Dedifferentiated amniotic fluid mesenchymal stem cell (primary cell): ENCODE data around the gene TAMALIN.

Source experiments
- DNase-seq: peaks from one replicate; pipeline ENCODE4 v3.0.0-alpha.2; 2016; ENCODE audit errors: extremely low spot score

The TAMALIN gene

DNA sequence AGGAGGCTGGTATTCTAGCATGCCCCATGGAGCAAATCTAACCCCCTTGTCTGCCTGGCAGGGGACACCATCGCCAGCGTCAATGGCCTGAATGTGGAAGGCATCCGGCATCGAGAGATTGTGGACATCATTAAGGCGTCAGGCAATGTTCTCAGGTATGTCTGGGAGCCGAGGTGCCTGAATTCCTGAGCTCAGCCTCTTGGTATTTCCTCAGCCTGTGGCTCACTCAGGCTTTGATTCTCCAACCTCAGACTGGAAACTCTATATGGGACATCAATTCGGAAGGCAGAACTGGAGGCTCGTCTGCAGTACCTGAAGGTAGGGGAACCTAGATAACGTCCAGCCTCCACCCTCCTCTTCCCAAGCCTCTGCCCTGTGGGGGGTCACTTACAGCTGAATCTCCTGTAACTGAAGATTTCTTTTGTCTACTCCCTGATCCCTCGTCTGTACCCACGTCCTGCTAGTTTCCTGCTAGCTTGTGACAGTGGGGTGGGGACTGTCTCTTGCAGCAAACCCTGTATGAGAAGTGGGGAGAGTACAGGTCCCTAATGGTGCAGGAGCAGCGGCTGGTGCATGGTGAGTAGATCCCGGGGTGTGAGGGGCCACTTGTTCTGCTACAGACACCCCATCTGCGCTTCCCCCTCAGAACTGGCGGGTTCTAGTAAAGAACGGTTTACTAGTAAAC, 7.0 kb downstream of the TAMALIN start:
- no peak for DNase-seq

DNA sequence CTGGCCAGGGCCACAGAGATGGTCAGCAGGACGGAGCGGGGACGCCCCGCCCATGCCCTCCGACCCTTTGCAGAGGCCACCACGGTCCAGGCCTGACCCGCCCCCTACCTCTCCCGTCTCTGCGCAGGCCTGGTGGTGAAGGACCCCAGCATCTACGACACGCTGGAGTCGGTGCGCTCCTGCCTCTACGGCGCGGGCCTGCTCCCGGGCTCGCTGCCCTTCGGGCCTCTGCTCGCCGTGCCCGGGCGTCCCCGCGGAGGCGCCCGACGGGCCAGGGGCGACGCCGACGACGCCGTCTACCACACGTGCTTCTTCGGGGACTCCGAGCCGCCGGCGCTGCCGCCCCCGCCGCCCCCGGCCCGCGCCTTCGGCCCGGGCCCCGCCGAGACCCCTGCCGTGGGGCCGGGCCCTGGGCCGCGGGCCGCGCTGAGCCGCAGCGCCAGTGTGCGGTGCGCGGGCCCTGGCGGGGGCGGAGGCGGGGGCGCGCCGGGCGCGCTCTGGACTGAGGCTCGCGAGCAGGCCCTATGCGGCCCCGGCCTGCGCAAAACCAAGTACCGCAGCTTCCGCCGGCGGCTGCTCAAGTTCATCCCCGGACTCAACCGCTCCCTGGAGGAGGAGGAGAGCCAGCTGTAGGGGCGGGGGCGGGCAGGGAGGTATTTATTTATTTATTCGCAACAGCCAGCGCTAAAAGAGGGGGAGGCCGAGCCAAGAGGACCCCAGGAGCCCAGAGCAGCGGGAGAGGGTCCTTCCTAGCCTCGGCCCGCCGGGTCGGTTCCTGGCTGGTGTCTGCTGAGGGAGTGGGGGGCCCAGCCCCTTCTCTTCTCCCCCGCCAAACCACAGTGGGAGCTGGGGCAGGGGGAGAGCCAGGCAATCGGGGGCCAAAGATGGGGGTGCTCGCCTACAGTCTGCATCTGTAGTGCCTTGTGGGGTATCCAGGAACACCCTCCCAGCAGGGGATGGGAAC, 8.1 kb downstream of the TAMALIN start:
- DNase-seq, result no peak

GRCh38 chr12:52015532-52016041, 8.8 kb downstream of the TAMALIN start:
- DNase-seq, result no peak

- no peak for DNase-seq
Observed at GRCh38 chr12:52018433-52019112, 11.8 kb downstream of the TAMALIN start.

DNA sequence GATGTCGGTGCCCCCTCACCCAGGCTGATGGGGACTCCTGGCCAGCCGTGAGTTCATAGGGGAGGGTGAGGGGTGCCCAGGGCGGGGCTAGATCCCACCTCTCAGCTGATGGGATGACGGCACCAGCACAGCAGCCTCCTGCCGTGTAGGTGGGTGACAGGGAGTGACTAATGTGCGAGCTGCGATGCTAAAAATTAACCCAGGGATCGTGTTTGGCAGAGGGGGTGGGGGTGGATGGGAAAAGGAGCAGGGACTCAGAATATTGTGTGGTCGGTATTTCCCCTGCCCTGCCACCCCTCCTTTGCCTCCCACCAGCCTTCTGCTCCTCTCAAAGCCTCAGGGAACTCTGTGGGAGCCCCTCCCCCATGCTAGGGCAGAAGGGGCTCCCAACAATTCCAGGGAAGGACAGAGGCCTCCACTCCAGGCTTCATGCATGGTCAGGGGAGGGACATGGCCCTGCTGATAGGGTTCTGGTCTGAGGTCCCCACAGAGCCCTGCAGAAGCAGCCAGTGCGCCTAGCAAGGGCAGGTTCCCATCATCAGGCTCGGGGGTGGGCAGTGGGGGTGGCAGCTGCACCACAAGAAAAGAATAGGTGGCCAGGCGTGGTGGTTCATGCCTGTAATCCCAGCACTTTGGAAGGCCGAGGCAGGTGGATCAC, 12.5 kb downstream of the TAMALIN start:
- DNase-seq, result no peak

- peak; percentile 37 for DNase-seq
Observed at GRCh38 chr12:52020539-52021336, 14.0 kb downstream of the TAMALIN start.

GRCh38 chr12:52022841-52023181, 16.1 kb downstream of the TAMALIN start:
- no peak for DNase-seq

- peak; percentile 65 for DNase-seq
Observed at GRCh38 chr12:52023182-52023975, 16.6 kb downstream of the TAMALIN start.

- no peak for DNase-seq
Observed at GRCh38 chr12:52023976-52024688, 17.4 kb downstream of the TAMALIN start.

GRCh38 chr12:52024845-52025230, 18.1 kb downstream of the TAMALIN start:
- no peak for DNase-seq

DNA sequence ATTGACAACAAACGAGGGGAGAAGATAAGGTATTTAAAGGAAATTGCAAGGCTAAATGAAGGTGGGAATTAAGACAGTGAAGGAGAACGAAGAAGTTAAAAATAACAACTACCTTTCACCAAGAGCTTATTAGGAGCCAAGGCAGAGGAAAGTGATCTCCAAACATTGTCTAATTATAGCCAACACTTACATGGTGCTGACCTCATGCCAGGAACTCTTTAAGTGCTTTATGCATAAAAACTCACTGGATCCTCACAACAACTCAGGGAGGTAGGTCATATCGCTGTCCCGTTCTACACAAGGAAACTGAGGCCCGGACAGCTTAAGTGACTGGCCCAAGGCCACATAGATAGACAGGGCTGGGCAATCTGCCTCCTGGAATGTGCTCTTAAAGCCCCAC, 19.5 kb downstream of the TAMALIN start:
- DNase-seq, result no peak

DNA sequence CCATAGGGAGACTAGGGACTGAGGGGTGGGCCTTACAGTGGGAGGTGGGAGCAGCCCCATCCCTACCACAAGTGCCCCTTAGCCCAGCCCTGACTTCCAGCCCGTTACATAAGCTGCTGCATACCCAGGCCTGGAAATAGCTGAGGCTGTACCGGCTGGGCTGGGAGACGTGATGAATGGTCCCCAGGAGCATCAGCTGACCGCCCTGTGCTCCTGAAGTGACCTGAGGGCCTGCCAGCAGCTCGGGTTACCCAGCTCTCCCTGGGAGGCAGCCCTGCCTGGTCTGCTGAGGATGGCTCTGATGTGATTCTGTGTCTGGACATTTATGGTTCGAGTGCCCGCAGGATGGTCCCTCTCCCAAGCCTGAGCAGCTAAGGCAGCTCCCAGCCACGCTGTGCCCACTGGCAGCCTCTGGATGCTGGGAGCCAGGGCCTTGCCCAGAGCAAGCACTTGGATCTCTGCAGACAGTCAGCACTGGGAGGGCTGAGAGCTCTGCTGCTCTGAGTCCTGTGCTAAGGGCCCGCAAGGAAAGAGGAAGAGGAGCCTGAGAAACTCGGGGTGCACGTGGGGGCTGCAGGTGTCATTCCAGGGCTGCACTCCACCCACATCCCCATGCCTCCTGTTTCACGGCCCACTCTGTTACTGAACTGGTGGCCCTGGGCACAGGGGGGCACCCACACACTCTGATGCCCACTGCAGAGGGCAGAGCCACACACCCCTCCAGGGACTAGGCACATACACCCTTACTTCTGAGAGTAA, 20.5 kb downstream of the TAMALIN start:
- DNase-seq, result no peak

- no peak for DNase-seq
Observed at GRCh38 chr12:52029685-52030084, 22.9 kb downstream of the TAMALIN start.

DNA sequence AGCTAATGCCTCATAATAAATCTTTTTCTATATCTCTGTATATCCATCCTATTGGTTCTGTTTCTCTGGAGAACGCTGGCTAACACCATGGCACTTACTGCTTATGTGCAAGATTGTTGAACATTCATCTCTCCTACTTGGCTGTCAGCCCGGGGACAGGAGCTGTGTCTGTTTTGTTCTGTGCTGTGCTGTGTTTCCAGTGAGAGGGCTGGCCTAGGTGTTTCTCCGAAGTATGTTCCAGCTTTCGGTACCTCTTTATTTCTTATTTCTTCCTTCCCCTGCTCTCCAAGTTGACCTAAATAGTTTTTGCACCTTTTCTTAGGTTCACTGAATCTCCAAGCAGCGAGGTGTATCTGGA, 25.7 kb downstream of the TAMALIN start:
- peak; percentile 49 for DNase-seq

GRCh38 chr12:52032804-52033445, 26.2 kb downstream of the TAMALIN start:
- DNase-seq, result peak; percentile 96

DNA sequence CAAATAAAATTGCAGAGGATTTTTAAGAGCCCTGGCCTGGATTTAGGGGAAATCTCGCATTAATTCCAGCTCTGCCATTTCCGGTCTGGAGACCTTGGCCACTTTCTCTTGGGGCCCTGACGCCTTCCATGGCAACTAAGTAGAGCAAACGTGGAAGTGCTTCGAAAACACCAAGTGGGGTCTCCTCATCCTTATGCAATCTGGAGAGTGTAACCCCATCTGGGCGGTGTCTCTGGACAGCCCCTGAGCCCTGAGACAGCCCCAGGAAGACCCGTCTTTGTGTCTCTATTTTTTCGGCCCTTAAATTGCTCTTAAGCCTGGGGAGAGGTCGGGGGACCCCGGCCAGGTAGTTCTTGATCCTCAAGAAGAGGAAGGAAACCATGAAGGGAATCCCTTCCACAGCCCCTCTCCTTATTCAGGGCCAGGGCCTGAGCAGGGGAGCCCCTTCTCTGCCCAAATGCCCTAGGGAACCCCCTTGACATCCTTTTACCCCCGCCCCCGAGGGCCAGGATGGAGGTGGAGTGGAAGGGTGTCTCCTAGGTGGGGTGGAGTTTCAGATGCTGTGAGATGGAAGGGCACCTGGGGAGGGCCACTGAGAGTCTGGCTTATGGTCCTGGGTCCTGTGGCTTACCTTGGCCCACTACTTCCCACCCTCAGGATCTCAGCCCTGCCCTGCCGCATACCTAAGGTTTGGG, 26.8 kb downstream of the TAMALIN start:
- DNase-seq, result no peak

- no peak for DNase-seq
Observed at GRCh38 chr12:52035190-52035589, 28.4 kb downstream of the TAMALIN start.

- DNase-seq, result no peak
Observed at GRCh38 chr12:52035926-52036325, 29.2 kb downstream of the TAMALIN start.
